WTC11 (cell line): Measurements from ENCODE around the gene GIGYF1. TPM values are rescaled to one million over a fixed set of nuclear protein-coding genes. Genes with fewer than 3 reads are reported as not detected.

ENCODE experiments used
- ATAC-seq: fragments of 200-7000 bp; cut with Tn5 transposase; 2 replicates; pipeline ENCODE4 v1.10.0; 2021; ENCODE audit warnings: mild to moderate bottlenecking, moderate library complexity
- CTCF ChIA-PET: fragments of 300-600 bp; sonication (Branson Sonifier 250); formaldehyde crosslinking; loops from one replicate; lab custom pipeline; 2021; ENCODE audit warnings: antibody characterized with exemption; lab: Charles Lee
- POLR2A ChIA-PET: fragments of 350-600 bp; sonication (Branson Sonifier 250); formaldehyde crosslinking; loops from one replicate; lab custom pipeline; 2021; ENCODE audit warnings: antibody characterized with exemption; lab: Charles Lee
- DNase-seq: peaks from one replicate; pipeline ENCODE4 v3.0.0; 2021; ENCODE audit warnings: low spot score
- H3K27ac Mint-ChIP-seq: 2 replicates; pipeline ENCODE4 v1.8.0; 2021; ENCODE audit warnings: mixed read lengths
- H3K27me3 Mint-ChIP-seq: 2 replicates; pipeline ENCODE4 v1.8.0; 2021; ENCODE audit warnings: low read depth, mild to moderate bottlenecking, moderate library complexity, mixed read lengths
- H3K36me3 Mint-ChIP-seq: 2 replicates; pipeline ENCODE4 v1.8.0; 2021; ENCODE audit warnings: mixed read lengths
- H3K4me1 Mint-ChIP-seq: 2 replicates; pipeline ENCODE4 v1.8.0; 2022; ENCODE audit warnings: mixed read lengths
- H3K4me3 Mint-ChIP-seq: 2 replicates; pipeline ENCODE4 v1.8.0; 2021; ENCODE audit warnings: mild to moderate bottlenecking, moderate library complexity, mixed read lengths
- H3K9me3 Mint-ChIP-seq: 2 replicates; pipeline ENCODE4 v1.8.0; 2021; ENCODE audit warnings: mixed read lengths
- ETV6 ChIP-seq: sonication (generic); formaldehyde crosslinking; IDR thresholded peaks from 2 replicates; pipeline ENCODE4 v1.8.1; 2022; ENCODE audit warnings: mild to moderate bottlenecking, missing genetic modification reagents
- HMGA2 ChIP-seq: fragments of 250-450 bp; sonication (Bioruptor Pico); IDR thresholded peaks from 2 replicates; pipeline ENCODE4 v1.4.0; 2021; ENCODE audit warnings: mild to moderate bottlenecking, moderate library complexity
- JUN ChIP-seq: sonication (generic); formaldehyde crosslinking; IDR thresholded peaks from 2 replicates; pipeline ENCODE4 v1.8.0; 2023; ENCODE audit warnings: mild to moderate bottlenecking, missing genetic modification reagents
- NR3C1 ChIP-seq: sonication (generic); formaldehyde crosslinking; conservative IDR thresholded peaks from 2 replicates; pipeline ENCODE4 v1.8.1; 2023; ENCODE audit warnings: low read depth, mild to moderate bottlenecking, missing genetic modification reagents
- PRRX2 ChIP-seq: fragments of 250-450 bp; sonication (Bioruptor Pico); IDR thresholded peaks from 2 replicates; pipeline ENCODE4 v1.8.0; 2021; ENCODE audit warnings: mild to moderate bottlenecking
- RELA ChIP-seq: sonication (generic); formaldehyde crosslinking; IDR thresholded peaks from 2 replicates; pipeline ENCODE4 v1.8.1; 2022; ENCODE audit warnings: missing genetic modification reagents, mild to moderate bottlenecking, borderline replicate concordance
- total RNA-seq: library from RNA; stranded (reverse); gene quantifications from 3 replicates; pipeline ENCODE4 v1.2.3, GENCODE V29; 2021
- TF ChIP-seq, protein P1 (sequence below): sonication (generic); formaldehyde crosslinking; IDR thresholded peaks from 2 replicates; pipeline ENCODE4 v1.8.1; 2023; ENCODE audit warnings: mild to moderate bottlenecking, moderate library complexity, missing genetic modification reagents
- TF ChIP-seq, protein P2 (sequence below): fragments of 250-450 bp; sonication (Bioruptor Pico); IDR thresholded peaks from 2 replicates; pipeline ENCODE4 v1.9.0; 2021; ENCODE audit warnings: mild to moderate bottlenecking, borderline replicate concordance
- TF ChIP-seq, protein P3 (sequence below): sonication (generic); formaldehyde crosslinking; IDR thresholded peaks from 2 replicates; pipeline ENCODE4 v1.8.1; 2023; ENCODE audit warnings: mild to moderate bottlenecking, missing genetic modification reagents
- TF ChIP-seq, protein P4 (sequence below): sonication (generic); formaldehyde crosslinking; IDR thresholded peaks from 2 replicates; pipeline ENCODE4 v1.8.1; 2022; ENCODE audit warnings: mild to moderate bottlenecking, missing genetic modification reagents, moderate library complexity, borderline replicate concordance
- TF ChIP-seq, protein P5 (sequence below): fragments of 250-450 bp; sonication (Bioruptor Pico); conservative IDR thresholded peaks from 2 replicates; pipeline ENCODE4 v1.9.0; 2021; ENCODE audit warnings: mild to moderate bottlenecking
- TF ChIP-seq, protein P6 (sequence below): sonication (generic); formaldehyde crosslinking; IDR thresholded peaks from 2 replicates; pipeline ENCODE4 v1.8.0; 2023; ENCODE audit warnings: missing genetic modification reagents, mild to moderate bottlenecking, borderline replicate concordance
- TF ChIP-seq, protein P7 (sequence below): sonication (generic); formaldehyde crosslinking; IDR thresholded peaks from 2 replicates; pipeline ENCODE4 v1.8.0; 2022; ENCODE audit warnings: missing genetic modification reagents

Gene GIGYF1
- total RNA-seq, 1 experiment from 2014 or later: 130 TPM

DNA sequence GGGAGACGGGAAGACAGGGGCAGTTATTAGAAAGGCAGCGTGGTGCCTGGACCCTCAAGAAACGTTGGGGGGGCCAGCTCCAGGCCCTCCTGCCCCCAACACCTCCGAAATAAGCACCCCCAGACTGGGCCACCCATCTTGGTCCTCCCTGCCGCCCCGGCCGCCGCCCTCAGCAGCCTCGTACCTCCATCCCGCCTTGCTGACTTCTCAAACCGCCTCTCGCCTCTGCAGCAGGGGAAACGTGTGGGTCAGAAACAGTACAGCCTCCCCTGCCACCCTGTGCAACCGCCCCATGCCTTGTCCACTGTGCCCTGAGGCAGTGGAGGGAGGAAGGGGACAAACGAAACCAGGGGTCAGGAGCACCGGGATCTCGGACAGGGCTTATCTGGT is 7.2 kb downstream of the GIGYF1 start:
- no peak overlapping the region; the same call in none of the 2 replicates for H3K27ac Mint-ChIP-seq
- CTCF ChIA-PET: interaction anchor here (1.5 kb wide), 1 partner anchor 53 kb away, joined by 3 read pairs; no protein-coding TSS in a partner anchor
- POLR2A ChIA-PET: no interaction called here
- TF ChIP-seq JUN (CRISPR knock-in tag) (no peak), PRRX2 (CRISPR knock-in tag) (no peak)
- TF ChIP-seq, protein P1, sequence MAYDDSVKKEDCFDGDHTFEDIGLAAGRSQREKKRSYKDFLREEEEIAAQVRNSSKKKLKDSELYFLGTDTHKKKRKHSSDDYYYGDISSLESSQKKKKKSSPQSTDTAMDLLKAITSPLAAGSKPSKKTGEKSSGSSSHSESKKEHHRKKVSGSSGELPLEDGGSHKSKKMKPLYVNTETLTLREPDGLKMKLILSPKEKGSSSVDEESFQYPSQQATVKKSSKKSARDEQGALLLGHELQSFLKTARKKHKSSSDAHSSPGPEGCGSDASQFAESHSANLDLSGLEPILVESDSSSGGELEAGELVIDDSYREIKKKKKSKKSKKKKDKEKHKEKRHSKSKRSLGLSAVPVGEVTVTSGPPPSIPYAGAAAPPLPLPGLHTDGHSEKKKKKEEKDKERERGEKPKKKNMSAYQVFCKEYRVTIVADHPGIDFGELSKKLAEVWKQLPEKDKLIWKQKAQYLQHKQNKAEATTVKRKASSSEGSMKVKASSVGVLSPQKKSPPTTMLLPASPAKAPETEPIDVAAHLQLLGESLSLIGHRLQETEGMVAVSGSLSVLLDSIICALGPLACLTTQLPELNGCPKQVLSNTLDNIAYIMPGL (CRISPR knock-in tag): no peak
- H3K27me3 Mint-ChIP-seq: no peaks in the 10 kb centered on the region
- H3K36me3 Mint-ChIP-seq: peaks cover 27% of the 10 kb centered on the region
- H3K4me1 Mint-ChIP-seq: peaks cover 15% of the 10 kb centered on the region
- ATAC-seq: no peak
- H3K9me3 Mint-ChIP-seq: no peaks in the 10 kb centered on the region
- no peak for DNase-seq
- no peak overlapping the region for H3K4me3 Mint-ChIP-seq

DNA sequence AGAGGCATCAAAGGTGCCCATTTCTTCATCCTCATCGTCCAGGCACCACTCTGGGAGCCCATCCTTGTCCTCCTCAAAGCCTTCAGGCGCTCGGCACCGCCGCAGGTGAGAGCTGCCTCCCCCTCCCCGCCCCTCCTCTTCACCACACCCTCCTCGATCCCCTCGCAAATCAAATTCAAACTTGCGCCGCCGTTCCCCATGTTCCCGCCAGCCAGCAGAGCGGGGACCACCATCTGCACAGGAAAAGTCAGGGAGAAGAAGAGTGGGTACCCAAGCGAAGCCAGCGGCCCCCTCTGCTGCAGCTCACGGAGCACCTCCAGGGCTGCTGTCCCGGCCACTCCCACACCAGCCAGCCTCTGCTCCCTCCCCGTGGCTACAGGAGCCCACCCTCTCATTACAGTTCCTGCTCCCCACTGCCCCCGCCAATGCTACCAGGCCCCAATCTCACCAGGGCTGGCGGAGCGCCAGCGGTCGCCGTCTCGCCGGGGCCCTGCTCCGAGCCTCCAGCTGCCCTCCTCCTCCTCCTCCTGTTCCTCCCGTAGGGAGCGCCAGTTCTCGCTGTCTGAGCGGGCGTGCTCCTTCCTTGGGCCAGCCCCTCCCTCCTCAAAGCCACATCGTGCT is 7.7 kb downstream of the GIGYF1 start:
- POLR2A ChIA-PET: no interaction called here
- CTCF ChIA-PET: interaction anchor here (0.7 to 1.5 kb wide), 3 partner anchors 52 to 60 kb away, joined by 3 to 4 read pairs (median 3); no protein-coding TSS in a partner anchor
- peaks cover 11% of the 10 kb centered on the region; the same call in 1 of the 2 replicates for H3K4me1 Mint-ChIP-seq
- TF ChIP-seq HMGA2 (CRISPR knock-in tag): no peak
- TF ChIP-seq RELA (CRISPR knock-in tag): no peak
- TF ChIP-seq, protein P2, sequence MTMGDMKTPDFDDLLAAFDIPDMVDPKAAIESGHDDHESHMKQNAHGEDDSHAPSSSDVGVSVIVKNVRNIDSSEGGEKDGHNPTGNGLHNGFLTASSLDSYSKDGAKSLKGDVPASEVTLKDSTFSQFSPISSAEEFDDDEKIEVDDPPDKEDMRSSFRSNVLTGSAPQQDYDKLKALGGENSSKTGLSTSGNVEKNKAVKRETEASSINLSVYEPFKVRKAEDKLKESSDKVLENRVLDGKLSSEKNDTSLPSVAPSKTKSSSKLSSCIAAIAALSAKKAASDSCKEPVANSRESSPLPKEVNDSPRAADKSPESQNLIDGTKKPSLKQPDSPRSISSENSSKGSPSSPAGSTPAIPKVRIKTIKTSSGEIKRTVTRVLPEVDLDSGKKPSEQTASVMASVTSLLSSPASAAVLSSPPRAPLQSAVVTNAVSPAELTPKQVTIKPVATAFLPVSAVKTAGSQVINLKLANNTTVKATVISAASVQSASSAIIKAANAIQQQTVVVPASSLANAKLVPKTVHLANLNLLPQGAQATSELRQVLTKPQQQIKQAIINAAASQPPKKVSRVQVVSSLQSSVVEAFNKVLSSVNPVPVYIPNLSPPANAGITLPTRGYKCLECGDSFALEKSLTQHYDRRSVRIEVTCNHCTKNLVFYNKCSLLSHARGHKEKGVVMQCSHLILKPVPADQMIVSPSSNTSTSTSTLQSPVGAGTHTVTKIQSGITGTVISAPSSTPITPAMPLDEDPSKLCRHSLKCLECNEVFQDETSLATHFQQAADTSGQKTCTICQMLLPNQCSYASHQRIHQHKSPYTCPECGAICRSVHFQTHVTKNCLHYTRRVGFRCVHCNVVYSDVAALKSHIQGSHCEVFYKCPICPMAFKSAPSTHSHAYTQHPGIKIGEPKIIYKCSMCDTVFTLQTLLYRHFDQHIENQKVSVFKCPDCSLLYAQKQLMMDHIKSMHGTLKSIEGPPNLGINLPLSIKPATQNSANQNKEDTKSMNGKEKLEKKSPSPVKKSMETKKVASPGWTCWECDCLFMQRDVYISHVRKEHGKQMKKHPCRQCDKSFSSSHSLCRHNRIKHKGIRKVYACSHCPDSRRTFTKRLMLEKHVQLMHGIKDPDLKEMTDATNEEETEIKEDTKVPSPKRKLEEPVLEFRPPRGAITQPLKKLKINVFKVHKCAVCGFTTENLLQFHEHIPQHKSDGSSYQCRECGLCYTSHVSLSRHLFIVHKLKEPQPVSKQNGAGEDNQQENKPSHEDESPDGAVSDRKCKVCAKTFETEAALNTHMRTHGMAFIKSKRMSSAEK (CRISPR knock-in tag): no peak
- TF ChIP-seq, protein P3, sequence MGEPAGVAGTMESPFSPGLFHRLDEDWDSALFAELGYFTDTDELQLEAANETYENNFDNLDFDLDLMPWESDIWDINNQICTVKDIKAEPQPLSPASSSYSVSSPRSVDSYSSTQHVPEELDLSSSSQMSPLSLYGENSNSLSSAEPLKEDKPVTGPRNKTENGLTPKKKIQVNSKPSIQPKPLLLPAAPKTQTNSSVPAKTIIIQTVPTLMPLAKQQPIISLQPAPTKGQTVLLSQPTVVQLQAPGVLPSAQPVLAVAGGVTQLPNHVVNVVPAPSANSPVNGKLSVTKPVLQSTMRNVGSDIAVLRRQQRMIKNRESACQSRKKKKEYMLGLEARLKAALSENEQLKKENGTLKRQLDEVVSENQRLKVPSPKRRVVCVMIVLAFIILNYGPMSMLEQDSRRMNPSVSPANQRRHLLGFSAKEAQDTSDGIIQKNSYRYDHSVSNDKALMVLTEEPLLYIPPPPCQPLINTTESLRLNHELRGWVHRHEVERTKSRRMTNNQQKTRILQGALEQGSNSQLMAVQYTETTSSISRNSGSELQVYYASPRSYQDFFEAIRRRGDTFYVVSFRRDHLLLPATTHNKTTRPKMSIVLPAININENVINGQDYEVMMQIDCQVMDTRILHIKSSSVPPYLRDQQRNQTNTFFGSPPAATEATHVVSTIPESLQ: no peak
- TF ChIP-seq, protein P4, sequence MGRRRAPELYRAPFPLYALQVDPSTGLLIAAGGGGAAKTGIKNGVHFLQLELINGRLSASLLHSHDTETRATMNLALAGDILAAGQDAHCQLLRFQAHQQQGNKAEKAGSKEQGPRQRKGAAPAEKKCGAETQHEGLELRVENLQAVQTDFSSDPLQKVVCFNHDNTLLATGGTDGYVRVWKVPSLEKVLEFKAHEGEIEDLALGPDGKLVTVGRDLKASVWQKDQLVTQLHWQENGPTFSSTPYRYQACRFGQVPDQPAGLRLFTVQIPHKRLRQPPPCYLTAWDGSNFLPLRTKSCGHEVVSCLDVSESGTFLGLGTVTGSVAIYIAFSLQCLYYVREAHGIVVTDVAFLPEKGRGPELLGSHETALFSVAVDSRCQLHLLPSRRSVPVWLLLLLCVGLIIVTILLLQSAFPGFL (CRISPR knock-in tag): no peak
- no peak for TF ChIP-seq NR3C1 (CRISPR knock-in tag)
- TF ChIP-seq, protein P5, sequence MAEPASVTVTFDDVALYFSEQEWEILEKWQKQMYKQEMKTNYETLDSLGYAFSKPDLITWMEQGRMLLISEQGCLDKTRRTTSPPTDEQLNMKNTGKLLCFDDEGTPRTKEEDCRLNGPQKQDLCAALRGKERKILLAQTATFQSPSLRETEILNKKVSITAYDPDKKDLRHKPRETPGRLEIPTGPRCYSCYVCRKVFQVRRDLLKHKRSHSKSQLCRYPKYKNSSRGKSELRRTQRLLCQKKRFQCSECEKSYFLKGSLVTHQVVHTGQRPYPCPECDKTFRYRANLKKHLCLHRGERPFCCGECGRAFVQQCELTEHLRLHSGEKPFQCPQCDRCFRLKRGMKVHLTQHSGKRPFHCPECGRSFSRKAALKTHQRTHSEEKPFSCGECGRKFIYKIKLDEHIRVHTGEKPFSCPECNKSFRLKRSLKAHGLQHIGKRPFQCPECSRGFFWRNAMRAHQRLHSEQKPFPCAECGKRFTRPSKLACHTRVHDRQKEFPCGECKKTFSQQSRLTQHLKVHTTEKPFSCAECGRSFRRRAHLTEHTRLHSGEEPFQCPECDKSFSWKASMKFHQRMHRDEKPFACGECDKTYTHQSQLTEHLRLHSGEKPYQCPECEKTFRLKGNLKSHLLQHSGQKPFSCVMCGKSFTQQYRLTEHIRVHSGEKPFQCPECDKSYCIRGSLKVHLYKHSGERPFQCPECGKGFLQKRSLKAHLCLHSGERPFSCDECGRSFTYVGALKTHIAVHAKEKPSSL (CRISPR knock-in tag): no peak
- no peak for TF ChIP-seq ETV6 (CRISPR knock-in tag)
- TF ChIP-seq, protein P6, sequence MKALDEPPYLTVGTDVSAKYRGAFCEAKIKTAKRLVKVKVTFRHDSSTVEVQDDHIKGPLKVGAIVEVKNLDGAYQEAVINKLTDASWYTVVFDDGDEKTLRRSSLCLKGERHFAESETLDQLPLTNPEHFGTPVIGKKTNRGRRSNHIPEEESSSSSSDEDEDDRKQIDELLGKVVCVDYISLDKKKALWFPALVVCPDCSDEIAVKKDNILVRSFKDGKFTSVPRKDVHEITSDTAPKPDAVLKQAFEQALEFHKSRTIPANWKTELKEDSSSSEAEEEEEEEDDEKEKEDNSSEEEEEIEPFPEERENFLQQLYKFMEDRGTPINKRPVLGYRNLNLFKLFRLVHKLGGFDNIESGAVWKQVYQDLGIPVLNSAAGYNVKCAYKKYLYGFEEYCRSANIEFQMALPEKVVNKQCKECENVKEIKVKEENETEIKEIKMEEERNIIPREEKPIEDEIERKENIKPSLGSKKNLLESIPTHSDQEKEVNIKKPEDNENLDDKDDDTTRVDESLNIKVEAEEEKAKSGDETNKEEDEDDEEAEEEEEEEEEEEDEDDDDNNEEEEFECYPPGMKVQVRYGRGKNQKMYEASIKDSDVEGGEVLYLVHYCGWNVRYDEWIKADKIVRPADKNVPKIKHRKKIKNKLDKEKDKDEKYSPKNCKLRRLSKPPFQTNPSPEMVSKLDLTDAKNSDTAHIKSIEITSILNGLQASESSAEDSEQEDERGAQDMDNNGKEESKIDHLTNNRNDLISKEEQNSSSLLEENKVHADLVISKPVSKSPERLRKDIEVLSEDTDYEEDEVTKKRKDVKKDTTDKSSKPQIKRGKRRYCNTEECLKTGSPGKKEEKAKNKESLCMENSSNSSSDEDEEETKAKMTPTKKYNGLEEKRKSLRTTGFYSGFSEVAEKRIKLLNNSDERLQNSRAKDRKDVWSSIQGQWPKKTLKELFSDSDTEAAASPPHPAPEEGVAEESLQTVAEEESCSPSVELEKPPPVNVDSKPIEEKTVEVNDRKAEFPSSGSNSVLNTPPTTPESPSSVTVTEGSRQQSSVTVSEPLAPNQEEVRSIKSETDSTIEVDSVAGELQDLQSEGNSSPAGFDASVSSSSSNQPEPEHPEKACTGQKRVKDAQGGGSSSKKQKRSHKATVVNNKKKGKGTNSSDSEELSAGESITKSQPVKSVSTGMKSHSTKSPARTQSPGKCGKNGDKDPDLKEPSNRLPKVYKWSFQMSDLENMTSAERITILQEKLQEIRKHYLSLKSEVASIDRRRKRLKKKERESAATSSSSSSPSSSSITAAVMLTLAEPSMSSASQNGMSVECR (CRISPR knock-in tag): no peak
- TF ChIP-seq, protein P7, sequence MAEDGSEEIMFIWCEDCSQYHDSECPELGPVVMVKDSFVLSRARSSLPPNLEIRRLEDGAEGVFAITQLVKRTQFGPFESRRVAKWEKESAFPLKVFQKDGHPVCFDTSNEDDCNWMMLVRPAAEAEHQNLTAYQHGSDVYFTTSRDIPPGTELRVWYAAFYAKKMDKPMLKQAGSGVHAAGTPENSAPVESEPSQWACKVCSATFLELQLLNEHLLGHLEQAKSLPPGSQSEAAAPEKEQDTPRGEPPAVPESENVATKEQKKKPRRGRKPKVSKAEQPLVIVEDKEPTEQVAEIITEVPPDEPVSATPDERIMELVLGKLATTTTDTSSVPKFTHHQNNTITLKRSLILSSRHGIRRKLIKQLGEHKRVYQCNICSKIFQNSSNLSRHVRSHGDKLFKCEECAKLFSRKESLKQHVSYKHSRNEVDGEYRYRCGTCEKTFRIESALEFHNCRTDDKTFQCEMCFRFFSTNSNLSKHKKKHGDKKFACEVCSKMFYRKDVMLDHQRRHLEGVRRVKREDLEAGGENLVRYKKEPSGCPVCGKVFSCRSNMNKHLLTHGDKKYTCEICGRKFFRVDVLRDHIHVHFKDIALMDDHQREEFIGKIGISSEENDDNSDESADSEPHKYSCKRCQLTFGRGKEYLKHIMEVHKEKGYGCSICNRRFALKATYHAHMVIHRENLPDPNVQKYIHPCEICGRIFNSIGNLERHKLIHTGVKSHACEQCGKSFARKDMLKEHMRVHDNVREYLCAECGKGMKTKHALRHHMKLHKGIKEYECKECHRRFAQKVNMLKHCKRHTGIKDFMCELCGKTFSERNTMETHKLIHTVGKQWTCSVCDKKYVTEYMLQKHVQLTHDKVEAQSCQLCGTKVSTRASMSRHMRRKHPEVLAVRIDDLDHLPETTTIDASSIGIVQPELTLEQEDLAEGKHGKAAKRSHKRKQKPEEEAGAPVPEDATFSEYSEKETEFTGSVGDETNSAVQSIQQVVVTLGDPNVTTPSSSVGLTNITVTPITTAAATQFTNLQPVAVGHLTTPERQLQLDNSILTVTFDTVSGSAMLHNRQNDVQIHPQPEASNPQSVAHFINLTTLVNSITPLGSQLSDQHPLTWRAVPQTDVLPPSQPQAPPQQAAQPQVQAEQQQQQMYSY: no peak

More for the DNA sequence above, 7.7 kb downstream of the GIGYF1 start:
- Mint-ChIP-seq H3K9me3 (no peaks in the 10 kb centered on the region), H3K36me3 (peaks cover 27% of the 10 kb centered on the region), H3K27me3 (no peaks in the 10 kb centered on the region), H3K4me3 (no peak overlapping the region), H3K27ac (no peak overlapping the region; the same call in 1 of the 2 replicates)
- DNase-seq (no peak), ATAC-seq (no peak)
